ENCODE measurements around the gene ZSWIM8.

DNA sequence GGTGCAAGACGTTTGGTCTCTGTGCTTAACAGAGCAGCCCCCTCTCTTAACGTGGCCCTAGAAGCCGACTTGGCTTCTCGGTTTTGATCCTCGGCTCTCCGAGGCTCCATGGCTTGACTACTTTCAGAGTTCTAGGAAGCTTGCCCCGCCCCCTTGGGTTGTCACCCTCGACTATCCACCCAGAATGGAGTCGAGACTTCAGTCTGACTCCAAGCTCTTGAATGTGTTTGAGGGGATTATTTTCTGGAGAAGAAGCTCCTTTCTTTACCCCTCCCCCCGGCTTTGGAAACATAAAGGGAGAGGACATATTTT lies 40.8 kb upstream of the ZSWIM8 start:
- no peak for TF ChIP-seq CTCF (IDR thresholded peaks at IDR 0.05)
- TF ChIP-seq POLR2A (IDR thresholded peaks at IDR 0.05; ENCODE audit: low read depth): no peak
- TF ChIP-seq POLR2AphosphoS5 (IDR thresholded peaks at IDR 0.05): no peak

Data from esophagus muscularis mucosa (tissue), 3 donors.